NOMO-1 (cell line): Measurements from ENCODE around the gene GSG1L.
A peak's percentile ranks its signal among the peaks of the same experiment; 100 is the strongest.
"Not testable (repeated sequence)": the region's sequence is repeated elsewhere in the genome, so short reads cannot be mapped to it uniquely, and the experiment has no call there.

Experiments
- DNase-seq, 2 experiments: peaks; one replicate each; lab custom pipeline; 2025; ENCODE audit not compliant: unreplicated experiment in 2 of 2; lab: John Stamatoyannopoulos, UW

GSG1L gene

GRCh38 chr16:27748868-27749546, 314.5 kb downstream of the GSG1L start:
- peak in 1 of 2 experiments; percentile 7 for DNase-seq

GRCh38 chr16:27747946-27748345, 315.6 kb downstream of the GSG1L start:
- no peak for DNase-seq

- DNase-seq, result no peak
Observed at GRCh38 chr16:27746076-27746855, 317.2 kb downstream of the GSG1L start.

- DNase-seq, result no peak
Observed at GRCh38 chr16:27745348-27745747, 318.2 kb downstream of the GSG1L start.

GRCh38 chr16:27743963-27744362, 319.6 kb downstream of the GSG1L start:
- no peak for DNase-seq

GRCh38 chr16:27743001-27743400, 320.5 kb downstream of the GSG1L start:
- DNase-seq, result not testable (repeated sequence)

GRCh38 chr16:27742333-27742732, 321.2 kb downstream of the GSG1L start:
- DNase-seq, result no peak

- no peak for DNase-seq
Observed at GRCh38 chr16:27740496-27741201, 322.9 kb downstream of the GSG1L start.

GRCh38 chr16:27739606-27740357, 323.7 kb downstream of the GSG1L start:
- DNase-seq, result no peak

GRCh38 chr16:27738596-27738995, 324.9 kb downstream of the GSG1L start:
- DNase-seq, result no peak
